GM21381 (cell line): ENCODE data around the gene LHX2.
"Not testable (repeated sequence)": the region's sequence is repeated elsewhere in the genome, so short reads cannot be mapped to it uniquely, and the experiment has no call there.

ENCODE experiments used
- ATAC-seq: cut with Tn5 transposase; IDR thresholded peaks from one replicate; pipeline ENCODE4 v1.9.1; 2021; ENCODE audit warnings: mild to moderate bottlenecking, moderate library complexity; ENCODE audit not compliant: unreplicated experiment

LHX2 gene

GRCh38 chr9:124011460-124012301, at the start of gene LHX2:
LHX2 (plus strand) TSS chr9:124011768; CDS start chr9:124012349, 581 bp downstream.
- ATAC-seq, result no peak

GRCh38 chr9:123964761-123965160, 46.8 kb upstream of the LHX2 start:
- ATAC-seq, result no peak

GRCh38 chr9:123965801-123966686, 45.5 kb upstream of the LHX2 start:
- ATAC-seq, result no peak

GRCh38 chr9:123967323-123967722, 44.2 kb upstream of the LHX2 start:
- ATAC-seq, result no peak

- ATAC-seq, result no peak
Measured at GRCh38 chr9:123972618-123973017, 39.0 kb upstream of the LHX2 start.

- ATAC-seq, result no peak
Measured at GRCh38 chr9:123973590-123974223, 37.9 kb upstream of the LHX2 start.

GRCh38 chr9:123974471-123974870, 37.1 kb upstream of the LHX2 start:
- no peak for ATAC-seq

GRCh38 chr9:123975871-123976270, 35.7 kb upstream of the LHX2 start:
- ATAC-seq, result no peak

- ATAC-seq, result not testable (repeated sequence)
Measured at GRCh38 chr9:123976579-123976978, 35.0 kb upstream of the LHX2 start.

- ATAC-seq, result no peak
Measured at GRCh38 chr9:123978981-123979380, 32.6 kb upstream of the LHX2 start.

GRCh38 chr9:123982535-123982934, 29.0 kb upstream of the LHX2 start:
- no peak for ATAC-seq

- ATAC-seq, result no peak
Measured at GRCh38 chr9:123983047-123983446, 28.5 kb upstream of the LHX2 start.

GRCh38 chr9:123984802-123985201, 26.8 kb upstream of the LHX2 start:
- ATAC-seq, result no peak

GRCh38 chr9:123985869-123986268, 25.7 kb upstream of the LHX2 start:
- ATAC-seq, result no peak

GRCh38 chr9:123990427-123990826, 21.1 kb upstream of the LHX2 start:
- no peak for ATAC-seq

- ATAC-seq, result not testable (repeated sequence)
Measured at GRCh38 chr9:123992679-123993078, 18.9 kb upstream of the LHX2 start.

GRCh38 chr9:123996731-123997421, 14.7 kb upstream of the LHX2 start:
- ATAC-seq, result no peak

- peak; percentile 48 for ATAC-seq
Measured at GRCh38 chr9:123997665-123998277, 13.8 kb upstream of the LHX2 start.

GRCh38 chr9:123998278-123998925, 13.2 kb upstream of the LHX2 start:
- ATAC-seq, result no peak
